HepG2 (cell line): ENCODE results near the gene SAXO2. TPM values are rescaled to one million over a fixed set of nuclear protein-coding genes. Genes with fewer than 3 reads are reported as not detected.
"Not testable (repeated sequence)": the region's sequence is repeated elsewhere in the genome, so short reads cannot be mapped to it uniquely, and the experiment has no call there.

Experiments used
- ATAC-seq: fragments of 200-7000 bp; cut with Tn5 transposase; 3 replicates; pipeline ENCODE4 v1.9.1; 2020; ENCODE audit warnings: mild to moderate bottlenecking, moderate library complexity
- BruUV-seq: library from RNA; stranded (reverse); fragments of 400-500 nt; replicated peaks from 2 replicates; lab custom pipeline; 2021; lab: Mats Ljungman, UMichigan
- CTCF ChIA-PET: fragments of 300-600 bp; formaldehyde crosslinking; extraction: SDS; loops from one replicate; lab custom pipeline; 2021; ENCODE audit warnings: low total read pairs, inconsistent platforms, low intra/inter-chr PET ratio; lab: Yijun Ruan, JAX
- POLR2A ChIA-PET: fragments of 350-600 bp; sonication (Branson Sonifier 250); formaldehyde crosslinking; loops from one replicate; lab custom pipeline; 2020; ENCODE audit warnings: antibody characterized with exemption, inconsistent platforms; lab: Yijun Ruan, JAX
- DNase-seq: peaks from one replicate; pipeline ENCODE4 v3.0.0-alpha.2; 2015; ENCODE audit warnings: low spot score
- FAIRE-seq: peaks from 3 replicates; lab custom pipeline; 2011; peaks lifted over from hg19 to GRCh38; lab: Jason Lieb, UNC
- H2AFZ ChIP-seq: one replicate; pipeline ENCODE4 v1.6.1; 2011; ENCODE audit warnings: low read length, inconsistent platforms
- H3K27ac ChIP-seq: fragments of 300-600 bp; 3 replicates; pipeline ENCODE4 v1.8.0; 2011; ENCODE audit warnings: mixed run types, mild to moderate bottlenecking, mixed read lengths, low read length, inconsistent platforms; ENCODE audit not compliant: insufficient read depth; ENCODE audit errors: extremely low read length
- H3K27me3 ChIP-seq, 2 experiments: fragments of 200-600 bp in 1 of 2; 2 replicates in 1 of 2; 3 replicates in 1 of 2; pipeline versions ENCODE4 v1.6.0 to v1.8.0; 2011; ENCODE audit warnings: low read length in 2 of 2, mild to moderate bottlenecking in 2 of 2, moderate library complexity in 2 of 2, inconsistent platforms in 1 of 2; ENCODE audit not compliant: insufficient read depth in 2 of 2, control insufficient read depth in 1 of 2
- H3K36me3 ChIP-seq, 2 experiments: fragments of 200-600 bp in 1 of 2; replicated peaks in 1 of 2; 2 replicates in 1 of 2; 3 replicates in 1 of 2; pipeline versions ENCODE4 v1.5.1 to v1.8.0; 2011; ENCODE audit warnings: low read length in 2 of 2, inconsistent platforms in 1 of 2; ENCODE audit not compliant: insufficient read depth in 2 of 2, control insufficient read depth in 1 of 2
- H3K4me1 ChIP-seq: 2 replicates; pipeline ENCODE4 v1.5.1; 2012; ENCODE audit warnings: low read length, inconsistent platforms; ENCODE audit not compliant: insufficient read depth
- H3K4me2 ChIP-seq: 2 replicates; pipeline ENCODE4 v1.6.0; 2011; ENCODE audit warnings: low read depth, low read length, inconsistent platforms
- H3K4me3 ChIP-seq, 3 experiments: fragments of 200-600 bp in 1 of 3; sonication (generic), shearing (Covaris generic) in 1 of 3; replicated peaks in 1 of 3; 2 replicates each; pipeline ENCODE4 v1.5.1; 2011 to 2016; ENCODE audit warnings: low read length in 3 of 3, inconsistent platforms in 2 of 3, low read depth in 2 of 3, mild to moderate bottlenecking in 2 of 3, control low read depth in 1 of 3, mixed read lengths in 1 of 3; ENCODE audit not compliant: insufficient read depth in 1 of 3
- H3K79me2 ChIP-seq: one replicate; pipeline ENCODE4 v1.6.1; 2011; ENCODE audit warnings: low read length, inconsistent platforms; ENCODE audit not compliant: insufficient read depth
- H3K9ac ChIP-seq: 2 replicates; pipeline ENCODE4 v1.6.0; 2011; ENCODE audit warnings: mild to moderate bottlenecking, low read depth, low read length, inconsistent platforms; ENCODE audit not compliant: insufficient read depth
- H3K9me3 ChIP-seq: 2 replicates; pipeline ENCODE4 v1.5.1; 2012; ENCODE audit warnings: mild to moderate bottlenecking, low read length
- H4K20me1 ChIP-seq: 2 replicates; pipeline ENCODE4 v1.6.0; 2011; ENCODE audit warnings: inconsistent platforms, mild to moderate bottlenecking, low read length, moderate library complexity; ENCODE audit not compliant: insufficient read depth
- HIC2 ChIP-seq: sonication (generic); formaldehyde crosslinking; IDR thresholded peaks from 2 replicates; pipeline ENCODE4 v1.9.0; 2022; ENCODE audit warnings: low read depth, missing genetic modification reagents
- WGBS: methylation state at CpG from one replicate; pipeline ENCODE4 v1.1.6; 2017; ENCODE audit warnings: low lambda C conversion rate; 5-methylcytosine and 5-hydroxymethylcytosine counted together
- in situ Hi-C: cut with HindIII; loops from 2 replicates; pipeline ENCODE4 v1.10.0; 2017; ENCODE audit warnings: low pct_unique_long_range_greater_than_20kb; ENCODE audit not compliant: extremely low pct_ligation_motif_present
- intact Hi-C: fragments of 100-400 bp; cut with micrococcal nuclease; formaldehyde crosslinking; loops from one replicate; pipeline ENCODE4 v1.10.0; 2022; ENCODE audit not compliant: unreplicated experiment
- polyA plus RNA-seq, 8 experiments: library from polyadenylated mRNA; depleted of rRNA in 3 of 8; stranded (reverse) in 7 of 8; unstranded in 1 of 8; fragments of >200 nt; fragmentation: Illumina TruSeq in 4 of 8; extraction: Trizol in 4 of 8; gene quantifications; 2 replicates each; pipeline versions ENCODE4 v1.2.1 to v1.2.3, GENCODE V29; 2011 to 2016; ENCODE audit warnings: low read depth in 4 of 8, missing spikeins in 1 of 8, mixed read lengths in 1 of 8; ENCODE audit not compliant: insufficient read depth in 1 of 8
- total RNA-seq, 5 experiments: library from RNA; depleted of rRNA; stranded (reverse); fragments of >200 nt; fragmentation: Illumina TruSeq; extraction: Trizol; gene quantifications; 2 replicates each; pipeline ENCODE4 v1.2.3, GENCODE V29; 2016; ENCODE audit warnings: low read depth in 1 of 5
- TF ChIP-seq, protein P1 (sequence below): IDR thresholded peaks from 2 replicates; pipeline ENCODE4 v1.6.1; 2016; ENCODE audit warnings: missing compliant biosample characterization, missing genetic modification reagents, borderline replicate concordance
- TF ChIP-seq, protein P2 (sequence below): sonication (generic); formaldehyde crosslinking; IDR thresholded peaks from 2 replicates; pipeline ENCODE4 v1.4.0; 2020; ENCODE audit warnings: missing genetic modification reagents

Gene SAXO2
- total and polyA plus RNA-seq, 2 of the 13 experiments (the other 11 are each of a cell fraction or from before 2014, with no cell fraction given): 0.01 to 1.5 TPM

DNA sequence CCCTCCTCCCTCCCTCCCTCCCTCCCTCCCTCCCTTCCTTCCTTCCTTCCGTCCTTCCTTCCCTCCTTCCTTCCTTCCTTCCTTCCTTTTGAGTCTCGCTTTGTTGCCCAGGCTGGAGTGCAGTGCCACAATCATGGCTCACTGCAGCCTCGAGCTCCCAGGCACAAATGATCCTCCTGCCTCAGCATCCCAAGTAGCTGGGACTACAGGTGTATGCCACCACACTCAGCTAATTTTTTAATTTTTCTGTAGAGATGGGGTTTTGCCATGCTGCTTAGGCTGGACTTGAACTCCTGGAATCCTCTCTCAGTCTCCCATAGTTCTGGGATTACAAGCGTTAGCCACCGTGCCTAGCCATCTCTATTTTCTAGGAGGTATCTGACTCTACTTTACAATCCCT lies 48.7 kb downstream of the SAXO2 start:
- DNase-seq, H3K36me3 ChIP-seq, ATAC-seq, H3K9ac ChIP-seq, H3K4me1 ChIP-seq, H3K4me2 ChIP-seq, H2AFZ ChIP-seq, CTCF ChIA-PET, H4K20me1 ChIP-seq, H3K9me3 ChIP-seq, BruUV-seq, in situ Hi-C loops, intact Hi-C loops, H3K4me3 ChIP-seq, FAIRE-seq, H3K27ac ChIP-seq, POLR2A ChIA-PET, H3K79me2 ChIP-seq: not testable (repeated sequence)
- WGBS: 25% methylated on average over 5 of the region's 5 CpGs
- H3K27me3 ChIP-seq: peaks cover 0 to 12% of the 10 kb centered on the region in 2 experiments; a peak in 3 of 5 replicates

DNA sequence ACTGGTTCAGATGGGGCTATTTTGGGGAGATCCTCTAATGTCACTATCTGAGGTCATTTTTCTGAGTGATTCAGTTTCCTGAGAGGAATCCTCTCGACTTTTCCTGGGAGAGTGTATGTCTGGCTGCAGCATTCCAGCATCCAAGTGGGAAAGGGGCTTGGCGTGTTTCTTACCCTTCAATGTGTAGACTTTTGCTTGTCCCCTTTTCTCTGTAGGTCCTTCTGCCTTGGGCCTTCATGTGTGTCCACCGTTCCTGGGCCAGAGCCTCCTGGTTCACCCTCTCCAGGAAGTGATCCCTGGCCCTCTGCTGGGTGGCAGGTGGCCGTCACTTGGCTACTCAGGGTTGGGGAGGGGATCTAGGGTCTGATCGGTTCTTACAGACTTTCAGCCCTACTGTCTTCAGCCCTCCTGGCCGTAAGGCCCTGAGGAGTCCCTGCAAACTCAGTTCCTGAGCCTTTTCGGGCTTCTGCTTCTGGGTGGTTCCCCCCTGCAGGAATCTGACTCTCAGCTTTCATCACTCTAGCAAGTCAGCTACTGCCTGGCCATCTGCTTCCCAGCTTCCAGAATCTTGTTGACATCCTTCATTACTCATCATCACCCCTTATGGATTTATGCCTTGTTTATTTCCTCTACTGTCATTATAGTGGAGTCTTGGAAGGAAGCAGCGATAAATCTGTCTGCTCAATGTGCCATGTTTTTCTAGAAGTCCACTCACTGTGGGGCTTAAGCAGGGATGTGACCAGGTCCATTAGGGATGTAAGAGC lies 50.1 kb downstream of the SAXO2 start:
- intact Hi-C loops: no loop called here
- Histone ChIP-seq H3K4me1 (no peaks in the 10 kb centered on the region), H3K36me3 (no peaks in the 10 kb centered on the region), H3K27ac (no peak overlapping the region), H3K79me2 (no peaks in the 10 kb centered on the region), H3K4me2 (no peak overlapping the region), H3K4me3 (no peak overlapping the region), H4K20me1 (no peaks in the 10 kb centered on the region)
- DNase-seq (no peak), FAIRE-seq (no peak), ATAC-seq (no peak)
- BruUV-seq: no TSS peak
- TF ChIP-seq, protein P1, sequence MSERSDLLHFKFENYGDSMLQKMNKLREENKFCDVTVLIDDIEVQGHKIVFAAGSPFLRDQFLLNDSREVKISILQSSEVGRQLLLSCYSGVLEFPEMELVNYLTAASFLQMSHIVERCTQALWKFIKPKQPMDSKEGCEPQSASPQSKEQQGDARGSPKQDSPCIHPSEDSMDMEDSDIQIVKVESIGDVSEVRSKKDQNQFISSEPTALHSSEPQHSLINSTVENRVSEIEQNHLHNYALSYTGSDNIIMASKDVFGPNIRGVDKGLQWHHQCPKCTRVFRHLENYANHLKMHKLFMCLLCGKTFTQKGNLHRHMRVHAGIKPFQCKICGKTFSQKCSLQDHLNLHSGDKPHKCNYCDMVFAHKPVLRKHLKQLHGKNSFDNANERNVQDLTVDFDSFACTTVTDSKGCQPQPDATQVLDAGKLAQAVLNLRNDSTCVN: no peak
- no peak for TF ChIP-seq HIC2 (CRISPR knock-in tag)
- TF ChIP-seq, protein P2, sequence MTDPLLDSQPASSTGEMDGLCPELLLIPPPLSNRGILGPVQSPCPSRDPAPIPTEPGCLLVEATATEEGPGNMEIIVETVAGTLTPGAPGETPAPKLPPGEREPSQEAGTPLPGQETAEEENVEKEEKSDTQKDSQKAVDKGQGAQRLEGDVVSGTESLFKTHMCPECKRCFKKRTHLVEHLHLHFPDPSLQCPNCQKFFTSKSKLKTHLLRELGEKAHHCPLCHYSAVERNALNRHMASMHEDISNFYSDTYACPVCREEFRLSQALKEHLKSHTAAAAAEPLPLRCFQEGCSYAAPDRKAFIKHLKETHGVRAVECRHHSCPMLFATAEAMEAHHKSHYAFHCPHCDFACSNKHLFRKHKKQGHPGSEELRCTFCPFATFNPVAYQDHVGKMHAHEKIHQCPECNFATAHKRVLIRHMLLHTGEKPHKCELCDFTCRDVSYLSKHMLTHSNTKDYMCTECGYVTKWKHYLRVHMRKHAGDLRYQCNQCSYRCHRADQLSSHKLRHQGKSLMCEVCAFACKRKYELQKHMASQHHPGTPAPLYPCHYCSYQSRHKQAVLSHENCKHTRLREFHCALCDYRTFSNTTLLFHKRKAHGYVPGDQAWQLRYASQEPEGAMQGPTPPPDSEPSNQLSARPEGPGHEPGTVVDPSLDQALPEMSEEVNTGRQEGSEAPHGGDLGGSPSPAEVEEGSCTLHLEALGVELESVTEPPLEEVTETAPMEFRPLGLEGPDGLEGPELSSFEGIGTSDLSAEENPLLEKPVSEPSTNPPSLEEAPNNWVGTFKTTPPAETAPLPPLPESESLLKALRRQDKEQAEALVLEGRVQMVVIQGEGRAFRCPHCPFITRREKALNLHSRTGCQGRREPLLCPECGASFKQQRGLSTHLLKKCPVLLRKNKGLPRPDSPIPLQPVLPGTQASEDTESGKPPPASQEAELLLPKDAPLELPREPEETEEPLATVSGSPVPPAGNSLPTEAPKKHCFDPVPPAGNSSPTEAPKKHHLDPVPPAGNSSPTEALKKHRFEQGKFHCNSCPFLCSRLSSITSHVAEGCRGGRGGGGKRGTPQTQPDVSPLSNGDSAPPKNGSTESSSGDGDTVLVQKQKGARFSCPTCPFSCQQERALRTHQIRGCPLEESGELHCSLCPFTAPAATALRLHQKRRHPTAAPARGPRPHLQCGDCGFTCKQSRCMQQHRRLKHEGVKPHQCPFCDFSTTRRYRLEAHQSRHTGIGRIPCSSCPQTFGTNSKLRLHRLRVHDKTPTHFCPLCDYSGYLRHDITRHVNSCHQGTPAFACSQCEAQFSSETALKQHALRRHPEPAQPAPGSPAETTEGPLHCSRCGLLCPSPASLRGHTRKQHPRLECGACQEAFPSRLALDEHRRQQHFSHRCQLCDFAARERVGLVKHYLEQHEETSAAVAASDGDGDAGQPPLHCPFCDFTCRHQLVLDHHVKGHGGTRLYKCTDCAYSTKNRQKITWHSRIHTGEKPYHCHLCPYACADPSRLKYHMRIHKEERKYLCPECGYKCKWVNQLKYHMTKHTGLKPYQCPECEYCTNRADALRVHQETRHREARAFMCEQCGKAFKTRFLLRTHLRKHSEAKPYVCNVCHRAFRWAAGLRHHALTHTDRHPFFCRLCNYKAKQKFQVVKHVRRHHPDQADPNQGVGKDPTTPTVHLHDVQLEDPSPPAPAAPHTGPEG: no peak
- TF ChIP-seq, all 625 proteins: peak for 0
- WGBS: 20% methylated on average over 8 of the region's 8 CpGs
- ChIA-PET CTCF (no interaction called here), POLR2A (no interaction called here)
- in situ Hi-C loops: no loop called here
- Histone ChIP-seq H3K9ac (no peak overlapping the region), H3K27me3 (peaks cover 0 to 12% of the 10 kb centered on the region in 2 experiments; a peak in 3 of 5 replicates), H2AFZ (no peak overlapping the region), H3K9me3 (no peaks in the 10 kb centered on the region)
